ENCODE measurements around the gene EFCAB7. TPM values are rescaled to one million over a fixed set of nuclear protein-coding genes. Genes with fewer than 3 reads are reported as not detected.

Gene EFCAB7
- total RNA-seq, 2 experiments from 2014 or later, result 6.3 to 6.4 TPM

DNA sequence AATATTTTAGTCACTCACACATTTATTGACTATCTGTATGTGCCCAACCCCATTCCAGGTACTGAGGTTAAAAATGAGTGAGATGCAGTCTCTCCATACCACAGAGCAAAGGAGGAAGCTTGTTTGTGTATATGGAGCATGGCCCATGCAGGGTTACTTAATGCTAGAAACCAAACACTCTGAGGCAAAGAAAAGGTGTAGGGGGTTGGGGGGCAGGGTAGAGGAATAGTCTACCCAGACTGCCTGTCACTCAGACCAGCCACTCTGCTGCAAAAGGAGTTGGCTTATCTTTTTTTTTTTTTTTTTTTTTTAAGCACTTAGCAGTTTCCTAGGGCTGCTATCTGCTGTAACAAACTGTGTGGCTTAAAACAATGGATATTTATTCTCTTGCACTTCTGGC lies 89.6 kb downstream of the EFCAB7 start:
- intact Hi-C loops (cut with micrococcal nuclease), result no loop called here
- Mint-ChIP-seq H3K4me1 (ENCODE audit: low read depth) (peaks cover 7% of the 10 kb centered on the region), H3K4me3 (no peak overlapping the region), H3K36me3 (ENCODE audit: low read depth) (peaks cover 2% of the 10 kb centered on the region), H3K9me3 (no peaks in the 10 kb centered on the region), H3K27ac (no peak overlapping the region), H3K27me3 (ENCODE audit: low read depth) (no peaks in the 10 kb centered on the region)
- DNase-seq, result no peak
- CTCF ChIA-PET, result interaction anchor here (0.6 to 1.4 kb wide), 2 partner anchors 37 to 833 kb away, joined by 3 to 7 read pairs; no protein-coding TSS in a partner anchor

DNA sequence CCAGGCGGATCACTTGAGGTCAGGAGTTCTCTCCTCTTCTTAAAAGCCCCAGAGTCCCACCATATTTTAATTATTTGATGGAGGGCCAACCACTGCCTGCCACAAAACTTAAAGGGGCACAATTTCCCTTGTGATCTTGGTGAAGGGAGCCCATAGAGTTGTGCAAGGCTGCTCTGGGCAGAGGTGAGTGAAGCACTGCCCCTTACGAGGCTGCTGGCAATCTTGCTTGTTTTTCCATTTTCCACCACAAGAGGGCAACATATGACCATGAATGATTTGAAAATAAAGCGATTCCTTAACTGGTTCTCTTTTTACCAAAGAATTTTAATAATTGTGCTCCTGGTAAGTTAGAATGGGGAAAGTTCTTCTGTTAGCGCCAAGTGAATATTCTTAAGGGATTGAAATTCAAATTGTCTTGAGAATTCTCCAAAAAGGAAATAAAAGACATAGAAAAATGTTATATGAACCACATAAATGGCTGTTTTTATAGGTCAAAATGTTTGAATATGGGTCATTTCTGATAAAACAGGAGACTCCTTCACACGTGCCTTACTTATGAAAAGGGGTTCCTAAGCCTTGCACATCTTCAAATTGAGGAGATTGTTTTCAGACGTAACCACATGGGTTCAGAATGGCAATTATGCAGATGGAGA lies 92.6 kb downstream of the EFCAB7 start:
- Mint-ChIP-seq H3K27ac (no peak overlapping the region), H3K4me1 (ENCODE audit: low read depth) (peaks cover 4% of the 10 kb centered on the region), H3K9me3 (no peaks in the 10 kb centered on the region), H3K4me3 (no peak overlapping the region), H3K27me3 (ENCODE audit: low read depth) (no peaks in the 10 kb centered on the region), H3K36me3 (ENCODE audit: low read depth) (no peaks in the 10 kb centered on the region)
- CTCF ChIA-PET, result interaction anchor here (0.7 to 1.8 kb wide), 5 partner anchors 48 to 631 kb away, joined by 3 to 7 read pairs (median 5); no protein-coding TSS in a partner anchor
- peak; percentile 58 for DNase-seq
- intact Hi-C loops (cut with micrococcal nuclease), result loop anchor here (1.0 to 5.0 kb wide), 6 partner anchors 23 to 630 kb away; partner anchors contain the start of genes PGM1 and ROR1

DNA sequence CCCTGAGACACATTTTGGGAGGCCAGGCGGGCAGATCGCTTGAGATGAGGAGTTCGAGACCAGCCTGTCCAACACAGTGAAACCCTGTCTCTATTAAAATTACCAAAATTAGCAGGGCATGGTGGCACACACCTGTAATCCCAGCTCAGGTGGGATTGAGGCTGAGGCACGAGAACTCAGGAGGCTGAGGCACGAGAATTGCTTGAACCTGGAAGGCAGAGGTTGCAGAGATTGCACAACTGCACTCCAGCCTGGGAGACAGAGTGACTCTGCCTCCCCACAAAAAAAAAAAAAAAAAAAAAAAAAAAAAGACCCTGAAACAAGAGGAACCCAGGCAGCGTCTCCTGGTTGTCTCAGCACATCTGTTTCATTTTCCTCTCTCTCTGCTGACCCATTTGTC lies 94.1 kb downstream of the EFCAB7 start:
- H3K4me1 Mint-ChIP-seq (ENCODE audit: low read depth), result peaks cover 4% of the 10 kb centered on the region
- CTCF ChIA-PET, result interaction anchor here (1.3 to 2.8 kb wide), 5 partner anchors 8 to 629 kb away, joined by 4 to 9 read pairs (median 5); no protein-coding TSS in a partner anchor
- intact Hi-C loops (cut with micrococcal nuclease), result loop anchor here (5.0 kb wide), 1 partner anchor 155 kb away; the partner anchor contains the start of gene ROR1
- H3K4me3 Mint-ChIP-seq, result no peak overlapping the region
- no peak for DNase-seq
- H3K36me3 Mint-ChIP-seq (ENCODE audit: low read depth), result peaks cover 2% of the 10 kb centered on the region
- no peaks in the 10 kb centered on the region for H3K9me3 Mint-ChIP-seq
- no peaks in the 10 kb centered on the region for H3K27me3 Mint-ChIP-seq (ENCODE audit: low read depth)
- no peak overlapping the region for H3K27ac Mint-ChIP-seq

DNA sequence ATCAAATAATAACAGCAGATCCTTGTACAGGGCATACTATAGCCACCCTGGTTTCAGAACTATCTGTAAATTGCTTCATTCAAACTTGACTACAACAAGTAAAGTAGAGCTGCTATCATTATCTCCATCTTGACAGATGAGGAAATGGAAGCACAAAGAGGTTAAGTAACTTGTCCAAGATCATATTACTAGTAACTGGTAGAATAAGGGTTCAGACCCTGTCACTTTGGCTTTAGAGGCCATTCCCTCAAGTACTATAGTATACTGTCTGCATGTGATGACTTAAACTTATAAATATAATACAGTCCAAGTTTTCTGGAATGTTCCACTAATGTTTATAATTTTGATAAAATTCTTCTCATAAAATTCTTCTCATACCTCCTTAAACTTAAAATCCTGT lies 94.7 kb downstream of the EFCAB7 start:
- no peaks in the 10 kb centered on the region for H3K27me3 Mint-ChIP-seq (ENCODE audit: low read depth)
- intact Hi-C loops (cut with micrococcal nuclease), result loop anchor here (5.0 kb wide), 1 partner anchor 154 kb away; the partner anchor contains the start of gene ROR1
- H3K27ac Mint-ChIP-seq, result no peak overlapping the region
- peaks cover 2% of the 10 kb centered on the region for H3K36me3 Mint-ChIP-seq (ENCODE audit: low read depth)
- CTCF ChIA-PET, result interaction anchor here (2.8 kb wide), 1 partner anchor 519 kb away, joined by 9 read pairs; no protein-coding TSS in a partner anchor
- H3K4me1 Mint-ChIP-seq (ENCODE audit: low read depth), result peaks cover 4% of the 10 kb centered on the region
- H3K4me3 Mint-ChIP-seq, result no peak overlapping the region
- no peaks in the 10 kb centered on the region for H3K9me3 Mint-ChIP-seq
- no peak for DNase-seq

DNA sequence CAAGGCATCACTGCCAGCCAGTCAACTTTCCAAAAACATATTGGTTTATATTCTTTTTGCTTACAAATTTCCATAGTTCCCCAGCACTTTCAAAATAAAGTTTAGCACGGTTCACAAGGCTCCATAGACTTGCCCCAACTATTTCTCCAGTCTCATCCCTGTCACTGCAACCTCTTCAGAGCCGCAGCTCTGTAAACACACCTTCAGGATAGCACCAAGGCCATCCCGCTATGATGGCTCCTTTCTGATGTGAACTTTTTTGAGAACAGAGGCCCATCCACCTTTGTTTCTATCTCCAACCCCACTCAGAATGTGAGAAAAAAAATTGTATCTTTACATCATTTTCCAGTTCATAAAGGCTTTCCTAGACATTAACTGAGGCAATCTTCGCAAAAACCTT lies 96.2 kb downstream of the EFCAB7 start:
- H3K9me3 Mint-ChIP-seq, result no peaks in the 10 kb centered on the region
- CTCF ChIA-PET, result no interaction called here
- H3K4me3 Mint-ChIP-seq, result no peak overlapping the region
- peaks cover 2% of the 10 kb centered on the region for H3K36me3 Mint-ChIP-seq (ENCODE audit: low read depth)
- H3K4me1 Mint-ChIP-seq (ENCODE audit: low read depth), result peaks cover 4% of the 10 kb centered on the region
- H3K27me3 Mint-ChIP-seq (ENCODE audit: low read depth), result no peaks in the 10 kb centered on the region
- DNase-seq, result no peak
- no peak overlapping the region for H3K27ac Mint-ChIP-seq
- intact Hi-C loops (cut with micrococcal nuclease), result loop anchor here (5.0 kb wide), 1 partner anchor 153 kb away; the partner anchor contains the start of gene ROR1

DNA sequence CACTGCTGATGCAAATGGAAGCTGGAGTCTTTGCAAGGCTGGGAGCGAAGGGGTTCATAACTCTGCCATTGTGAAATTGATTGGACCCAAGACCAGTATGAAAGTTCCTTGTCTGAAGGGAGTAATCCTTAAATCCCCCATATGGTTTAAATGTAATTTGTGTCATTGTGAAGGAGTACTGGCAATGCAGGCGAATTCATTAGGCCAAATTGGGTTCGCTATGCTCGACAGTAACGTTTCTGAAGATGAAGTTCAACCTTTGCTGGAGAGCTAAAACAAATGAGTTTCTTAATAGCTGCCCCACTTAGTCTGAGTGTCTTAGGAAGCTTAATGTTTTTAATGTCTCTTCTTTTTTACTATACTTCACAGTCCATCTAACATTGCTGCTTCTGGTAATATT lies 97.3 kb downstream of the EFCAB7 start:
- no peaks in the 10 kb centered on the region for H3K27me3 Mint-ChIP-seq (ENCODE audit: low read depth)
- intact Hi-C loops (cut with micrococcal nuclease), result no loop called here
- no peak overlapping the region for H3K4me3 Mint-ChIP-seq
- CTCF ChIA-PET, result interaction anchor here (0.8 to 1.4 kb wide), 3 partner anchors 71 to 626 kb away, joined by 4 to 5 read pairs (median 5); no protein-coding TSS in a partner anchor
- H3K36me3 Mint-ChIP-seq (ENCODE audit: low read depth), result peaks cover 2% of the 10 kb centered on the region
- peaks cover 5% of the 10 kb centered on the region for H3K4me1 Mint-ChIP-seq (ENCODE audit: low read depth)
- no peak overlapping the region for H3K27ac Mint-ChIP-seq
- DNase-seq, result no peak
- no peaks in the 10 kb centered on the region for H3K9me3 Mint-ChIP-seq

DNA sequence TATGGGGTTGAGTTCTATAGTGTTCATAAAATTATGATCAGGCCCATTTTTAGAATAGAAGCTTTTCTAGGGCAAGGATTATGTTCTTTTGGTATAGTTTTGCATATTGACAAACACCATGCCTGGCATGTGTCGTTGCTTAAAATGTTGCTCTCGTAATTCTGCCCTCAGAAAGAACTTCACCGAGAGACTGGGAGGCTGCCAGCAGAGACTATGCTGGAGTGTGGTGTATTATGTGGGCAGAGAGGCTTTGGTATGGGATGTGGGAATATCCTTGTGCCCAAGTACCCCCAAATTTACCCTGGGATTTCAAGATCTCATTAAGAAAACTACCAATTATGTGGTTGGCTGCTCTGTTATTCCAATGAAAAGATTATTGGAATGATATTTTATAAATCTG lies 97.8 kb downstream of the EFCAB7 start:
- intact Hi-C loops (cut with micrococcal nuclease), result no loop called here
- H3K36me3 Mint-ChIP-seq (ENCODE audit: low read depth), result peaks cover 2% of the 10 kb centered on the region
- H3K27me3 Mint-ChIP-seq (ENCODE audit: low read depth), result no peaks in the 10 kb centered on the region
- no peak overlapping the region for H3K27ac Mint-ChIP-seq
- peaks cover 2% of the 10 kb centered on the region for H3K4me1 Mint-ChIP-seq (ENCODE audit: low read depth)
- CTCF ChIA-PET, result interaction anchor here (0.8 to 1.4 kb wide), 3 partner anchors 71 to 626 kb away, joined by 4 to 5 read pairs (median 5); no protein-coding TSS in a partner anchor
- H3K4me3 Mint-ChIP-seq, result no peak overlapping the region
- H3K9me3 Mint-ChIP-seq, result no peaks in the 10 kb centered on the region
- no peak for DNase-seq

DNA sequence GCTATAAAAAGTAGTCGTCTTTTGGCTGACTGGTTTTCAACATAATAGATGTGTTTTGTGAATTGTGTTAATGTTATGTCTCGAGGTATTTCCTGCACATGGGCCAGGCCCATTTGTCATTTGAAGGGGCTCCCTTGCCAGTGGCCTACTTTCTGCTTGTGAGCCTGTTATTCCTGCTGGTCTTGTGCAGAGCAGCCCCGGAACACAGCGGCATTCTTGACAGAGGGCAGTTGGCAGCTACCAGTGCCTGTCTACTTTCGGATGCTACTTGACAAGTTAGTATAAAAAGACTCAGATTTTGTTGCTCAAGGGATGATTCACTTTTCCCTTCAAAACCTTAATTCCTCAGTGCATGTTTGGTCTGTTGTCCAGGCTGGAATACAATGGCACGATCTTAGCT lies 98.4 kb downstream of the EFCAB7 start:
- H3K36me3 Mint-ChIP-seq (ENCODE audit: low read depth), result peaks cover 2% of the 10 kb centered on the region
- H3K4me1 Mint-ChIP-seq (ENCODE audit: low read depth), result peaks cover 2% of the 10 kb centered on the region
- no peaks in the 10 kb centered on the region for H3K27me3 Mint-ChIP-seq (ENCODE audit: low read depth)
- intact Hi-C loops (cut with micrococcal nuclease), result no loop called here
- H3K9me3 Mint-ChIP-seq, result no peaks in the 10 kb centered on the region
- no peak overlapping the region for H3K4me3 Mint-ChIP-seq
- no peak overlapping the region for H3K27ac Mint-ChIP-seq
- no peak for DNase-seq
- CTCF ChIA-PET, result interaction anchor here (0.8 to 1.4 kb wide), 2 partner anchors 516 to 625 kb away, joined by 4 to 5 read pairs; no protein-coding TSS in a partner anchor

Other genes with a start within 250 kb of the EFCAB7 start
- not detected for gene FOXD3, start 201.0 kb upstream of the EFCAB7 start, total RNA-seq
- 10 to 100 TPM; 11.0 to 13.5 TPM for gene ALG6, start 155.9 kb upstream of the EFCAB7 start, total RNA-seq
- gene ITGB3BP, start 300 bp upstream of the EFCAB7 start, total RNA-seq, result 10 to 100 TPM; 59.1 to 59.7 TPM
- gene PGM1, start 69.9 kb downstream of the EFCAB7 start, total RNA-seq, result 10 to 100 TPM; 25.3 to 27.5 TPM

All from activated naive CD4-positive, alpha-beta T cell treated with anti-CD3 and anti-CD28 coated beads for 36 hours (primary cell).